Endothelial cell (in vitro differentiated cells): ENCODE results near the gene ERP29. TPM values are rescaled to one million over a fixed set of nuclear protein-coding genes. Genes with fewer than 3 reads are reported as not detected.

ENCODE experiments used
- DNase-seq: peaks from one replicate; pipeline ENCODE4 v3.0.0; 2021; ENCODE audit warnings: low spot score
- H3K27ac Mint-ChIP-seq: one replicate; pipeline ENCODE4 v1.8.0; 2021; ENCODE audit warnings: mixed read lengths, inconsistent platforms; ENCODE audit not compliant: unreplicated experiment
- H3K27me3 Mint-ChIP-seq: one replicate; pipeline ENCODE4 v1.8.0; 2021; ENCODE audit warnings: mild to moderate bottlenecking, moderate library complexity, mixed read lengths, inconsistent platforms; ENCODE audit not compliant: unreplicated experiment
- H3K36me3 Mint-ChIP-seq: one replicate; pipeline ENCODE4 v1.8.0; 2021; ENCODE audit warnings: mild to moderate bottlenecking, low read depth, mixed read lengths, inconsistent platforms; ENCODE audit not compliant: unreplicated experiment
- H3K4me1 Mint-ChIP-seq: one replicate; pipeline ENCODE4 v1.8.0; 2021; ENCODE audit warnings: mild to moderate bottlenecking, mixed read lengths, inconsistent platforms; ENCODE audit not compliant: unreplicated experiment
- H3K4me3 Mint-ChIP-seq: one replicate; pipeline ENCODE4 v1.8.0; 2021; ENCODE audit warnings: mild to moderate bottlenecking, mixed read lengths, inconsistent platforms; ENCODE audit not compliant: unreplicated experiment
- H3K9me3 Mint-ChIP-seq: one replicate; pipeline ENCODE4 v1.8.0; 2021; ENCODE audit warnings: mixed read lengths, inconsistent platforms; ENCODE audit not compliant: unreplicated experiment
- total RNA-seq: library from RNA; stranded (reverse); fragmentation: NEBNext Ultra II Directional; extraction: Animal tissue kit (Norgen Biotek cat#: 25700); gene quantifications from one replicate; pipeline ENCODE4 v1.2.1, GENCODE V29; 2021; ENCODE audit not compliant: unreplicated experiment
- TF ChIP-seq, protein P1 (sequence below): fragments of 200-600 bp; sonication (generic); IDR thresholded peaks from one replicate; pipeline ENCODE4 v1.5.0; 2021; ENCODE audit warnings: antibody characterized with exemption; ENCODE audit not compliant: unreplicated experiment

ERP29 gene
- total RNA-seq, 1 donor from 2014 or later = 150 TPM

DNA sequence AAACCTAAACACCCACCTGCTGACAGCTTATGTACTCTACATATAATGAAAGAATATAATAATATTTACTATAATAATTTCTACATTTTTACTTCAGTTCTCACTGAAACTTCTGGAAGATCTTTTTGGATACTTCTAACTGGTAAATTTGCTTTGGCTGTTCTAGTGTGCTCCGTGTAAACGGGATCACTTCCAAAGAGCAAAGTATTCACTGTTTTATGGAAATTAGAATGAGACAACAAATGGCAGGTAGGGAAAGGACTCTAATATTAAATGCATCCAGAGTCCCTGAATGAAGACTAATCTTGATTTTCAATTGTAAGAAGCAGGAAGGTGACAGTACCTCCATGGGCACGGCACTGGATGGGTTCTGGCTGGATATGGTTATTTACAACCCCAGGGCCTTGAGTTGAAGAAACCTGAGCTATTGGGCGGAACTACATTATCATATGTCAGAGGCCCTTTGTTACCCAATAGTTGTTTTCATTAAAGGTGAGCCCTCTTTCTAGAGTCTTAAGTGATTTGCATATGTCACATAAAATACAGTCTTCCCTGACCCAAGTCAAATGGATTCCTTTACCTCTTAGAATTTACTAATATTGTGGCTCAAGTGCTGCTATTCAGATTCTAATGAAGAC lies 10.7 kb downstream of the ERP29 start:
- DNase-seq = no peak
- TF ChIP-seq, protein P1, sequence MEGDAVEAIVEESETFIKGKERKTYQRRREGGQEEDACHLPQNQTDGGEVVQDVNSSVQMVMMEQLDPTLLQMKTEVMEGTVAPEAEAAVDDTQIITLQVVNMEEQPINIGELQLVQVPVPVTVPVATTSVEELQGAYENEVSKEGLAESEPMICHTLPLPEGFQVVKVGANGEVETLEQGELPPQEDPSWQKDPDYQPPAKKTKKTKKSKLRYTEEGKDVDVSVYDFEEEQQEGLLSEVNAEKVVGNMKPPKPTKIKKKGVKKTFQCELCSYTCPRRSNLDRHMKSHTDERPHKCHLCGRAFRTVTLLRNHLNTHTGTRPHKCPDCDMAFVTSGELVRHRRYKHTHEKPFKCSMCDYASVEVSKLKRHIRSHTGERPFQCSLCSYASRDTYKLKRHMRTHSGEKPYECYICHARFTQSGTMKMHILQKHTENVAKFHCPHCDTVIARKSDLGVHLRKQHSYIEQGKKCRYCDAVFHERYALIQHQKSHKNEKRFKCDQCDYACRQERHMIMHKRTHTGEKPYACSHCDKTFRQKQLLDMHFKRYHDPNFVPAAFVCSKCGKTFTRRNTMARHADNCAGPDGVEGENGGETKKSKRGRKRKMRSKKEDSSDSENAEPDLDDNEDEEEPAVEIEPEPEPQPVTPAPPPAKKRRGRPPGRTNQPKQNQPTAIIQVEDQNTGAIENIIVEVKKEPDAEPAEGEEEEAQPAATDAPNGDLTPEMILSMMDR = no peak

DNA sequence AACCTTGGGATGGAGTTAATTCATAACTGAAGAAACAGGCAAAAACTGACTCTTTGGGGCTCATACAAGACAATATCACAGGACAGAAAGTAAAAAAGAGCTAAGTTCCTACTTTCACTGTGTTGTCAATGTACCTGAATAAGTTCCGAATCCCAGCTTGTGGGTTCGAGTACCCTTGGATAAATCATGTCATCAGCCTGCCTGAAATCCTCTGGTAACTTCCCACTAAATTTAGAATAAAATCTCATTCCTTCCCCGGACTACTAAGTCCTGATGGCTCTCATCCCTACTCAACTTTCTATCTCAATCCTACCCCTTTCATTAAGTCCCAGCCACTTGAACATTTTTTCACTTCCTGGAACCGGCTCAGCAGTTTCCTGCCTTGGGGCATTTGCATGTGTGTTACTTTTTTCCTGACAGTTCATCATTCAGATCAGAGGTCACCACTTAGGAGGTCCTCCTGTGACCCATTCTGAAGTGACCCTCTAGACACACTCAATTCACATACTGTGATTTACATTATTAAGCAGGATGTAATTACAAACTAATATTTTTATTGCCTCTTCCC lies 12.7 kb downstream of the ERP29 start:
- Mint-ChIP-seq H3K4me1 (peaks cover 6% of the 10 kb centered on the region), H3K9me3 (no peaks in the 10 kb centered on the region), H3K27ac (peak overlapping the region; percentile 93), H3K27me3 (peaks cover 3% of the 10 kb centered on the region), H3K36me3 (peaks cover 26% of the 10 kb centered on the region), H3K4me3 (peak overlapping the region; percentile 60)
- no peak for DNase-seq
- TF ChIP-seq, protein P1 = no peak

More for the DNA sequence above, 10.7 kb downstream of the ERP29 start:
- Mint-ChIP-seq H3K9me3 (no peaks in the 10 kb centered on the region), H3K4me1 (peaks cover 6% of the 10 kb centered on the region), H3K27ac (no peak overlapping the region), H3K27me3 (peaks cover 3% of the 10 kb centered on the region), H3K4me3 (no peak overlapping the region), H3K36me3 (peaks cover 19% of the 10 kb centered on the region)

DNA sequence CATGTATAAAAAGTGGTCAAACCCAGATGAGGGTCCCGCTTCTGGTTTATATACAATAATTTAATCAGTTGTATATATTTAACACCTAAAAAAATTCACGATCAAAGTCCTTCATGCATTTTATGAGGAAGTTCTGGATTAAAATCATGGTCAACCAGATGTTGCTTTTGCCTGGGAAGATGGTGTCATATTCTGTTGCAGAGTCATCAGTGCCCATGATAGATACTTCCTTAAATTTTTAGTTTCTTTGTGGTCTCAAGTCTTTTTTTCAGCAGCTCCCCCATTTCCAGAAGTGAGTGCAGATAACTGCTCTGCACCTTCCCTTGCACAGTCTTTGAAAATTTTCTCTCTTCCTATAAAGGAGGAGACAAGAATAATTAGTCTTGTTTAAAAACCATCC lies 16.1 kb downstream of the ERP29 start:
- DNase-seq = no peak
- Mint-ChIP-seq H3K4me1 (peaks cover 6% of the 10 kb centered on the region), H3K9me3 (no peaks in the 10 kb centered on the region), H3K27ac (no peak overlapping the region), H3K27me3 (peaks cover 3% of the 10 kb centered on the region), H3K4me3 (no peak overlapping the region), H3K36me3 (peaks cover 18% of the 10 kb centered on the region)
- TF ChIP-seq, protein P1 = no peak

DNA sequence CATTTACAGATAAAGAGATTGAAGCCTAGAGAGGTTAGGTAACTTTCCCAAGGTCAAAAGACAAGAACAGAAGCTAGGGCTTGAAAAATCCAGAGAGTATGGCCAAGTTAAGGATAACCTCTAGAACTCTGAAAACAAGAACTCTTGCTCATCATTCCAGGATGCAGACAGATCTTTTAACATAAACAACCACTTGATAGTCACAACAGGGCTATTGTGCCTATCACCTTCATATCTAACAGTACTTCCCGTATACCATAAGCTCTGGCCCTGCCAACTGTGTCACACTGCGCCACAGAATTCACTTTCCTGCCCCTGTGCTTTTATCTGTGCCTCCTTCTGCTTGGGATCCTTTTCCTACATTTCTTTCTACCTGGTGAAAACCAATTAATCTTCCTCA lies 18.2 kb downstream of the ERP29 start:
- peak overlapping the region; percentile 5 for H3K27ac Mint-ChIP-seq
- H3K9me3 Mint-ChIP-seq = no peaks in the 10 kb centered on the region
- TF ChIP-seq, protein P1 = no peak
- H3K27me3 Mint-ChIP-seq = no peaks in the 10 kb centered on the region
- H3K36me3 Mint-ChIP-seq = peaks cover 25% of the 10 kb centered on the region
- no peak overlapping the region for H3K4me3 Mint-ChIP-seq
- H3K4me1 Mint-ChIP-seq = no peaks in the 10 kb centered on the region
- DNase-seq = no peak

DNA sequence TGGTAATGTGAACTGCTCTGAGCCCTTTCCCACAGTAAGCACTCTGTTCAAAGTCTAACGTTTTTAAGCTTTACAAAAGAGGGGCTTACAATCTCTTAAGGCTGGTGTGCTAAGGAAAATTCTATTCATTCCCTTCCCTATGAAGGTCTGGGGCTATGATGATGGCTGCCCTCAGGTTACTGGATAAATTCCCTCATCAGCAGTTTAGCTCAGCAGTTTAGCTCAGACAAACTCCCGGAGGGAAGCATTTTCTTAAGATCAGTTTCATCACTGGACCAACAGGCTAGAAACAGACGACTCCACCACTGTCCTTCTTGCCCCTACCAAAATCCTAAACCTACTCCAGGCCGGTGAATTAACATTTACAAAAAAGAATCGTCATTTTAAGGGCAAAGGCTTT lies 19.1 kb downstream of the ERP29 start:
- Mint-ChIP-seq H3K27ac (no peak overlapping the region), H3K4me3 (no peak overlapping the region), H3K36me3 (peaks cover 25% of the 10 kb centered on the region), H3K4me1 (no peaks in the 10 kb centered on the region), H3K9me3 (no peaks in the 10 kb centered on the region), H3K27me3 (no peaks in the 10 kb centered on the region)
- DNase-seq = no peak
- TF ChIP-seq, protein P1 = no peak
